HG03432 (cell line): ENCODE measurements around the gene GSS.

Source experiments
- ATAC-seq: cut with Tn5 transposase; IDR thresholded peaks from one replicate; pipeline ENCODE4 v1.9.1; 2021; ENCODE audit warnings: mild to moderate bottlenecking, moderate library complexity; ENCODE audit not compliant: unreplicated experiment

Gene GSS

DNA sequence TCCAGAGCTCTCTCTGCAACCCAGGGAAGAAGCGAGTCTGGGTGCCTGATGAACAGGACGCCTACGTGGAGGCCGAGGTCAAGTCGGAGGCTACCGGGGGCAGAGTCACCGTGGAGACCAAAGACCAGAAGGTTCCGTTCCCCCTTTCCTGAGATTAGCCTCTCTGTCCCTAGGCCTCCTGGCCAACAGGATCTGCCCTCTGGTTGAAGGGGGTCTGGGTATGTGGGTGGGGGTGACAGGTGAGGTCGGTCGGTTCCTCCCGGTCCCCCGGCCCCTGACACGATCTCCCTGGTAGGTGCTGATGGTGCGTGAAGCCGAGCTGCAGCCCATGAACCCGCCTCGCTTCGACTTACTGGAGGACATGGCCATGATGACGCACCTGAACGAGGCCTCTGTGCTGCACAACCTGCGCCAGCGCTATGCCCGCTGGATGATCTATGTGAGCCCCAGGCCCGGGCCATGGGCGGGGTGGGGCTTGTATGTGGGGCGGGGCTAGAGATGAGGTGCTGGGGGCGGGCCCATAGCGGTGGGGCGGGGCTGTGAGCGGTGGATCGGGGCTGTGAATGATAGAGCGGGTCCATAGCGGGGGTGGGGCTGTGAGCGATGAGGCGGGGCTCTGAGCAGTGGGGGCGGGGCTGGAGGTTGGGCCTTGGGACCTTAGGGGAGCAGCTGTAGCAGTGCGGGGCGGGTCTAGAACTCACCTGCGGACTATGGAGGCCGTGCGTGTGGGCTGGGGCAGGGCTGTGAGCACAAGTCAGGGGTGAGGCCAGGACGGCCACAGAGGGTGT is 24.0 kb upstream of the GSS start:
- ATAC-seq = no peak

DNA sequence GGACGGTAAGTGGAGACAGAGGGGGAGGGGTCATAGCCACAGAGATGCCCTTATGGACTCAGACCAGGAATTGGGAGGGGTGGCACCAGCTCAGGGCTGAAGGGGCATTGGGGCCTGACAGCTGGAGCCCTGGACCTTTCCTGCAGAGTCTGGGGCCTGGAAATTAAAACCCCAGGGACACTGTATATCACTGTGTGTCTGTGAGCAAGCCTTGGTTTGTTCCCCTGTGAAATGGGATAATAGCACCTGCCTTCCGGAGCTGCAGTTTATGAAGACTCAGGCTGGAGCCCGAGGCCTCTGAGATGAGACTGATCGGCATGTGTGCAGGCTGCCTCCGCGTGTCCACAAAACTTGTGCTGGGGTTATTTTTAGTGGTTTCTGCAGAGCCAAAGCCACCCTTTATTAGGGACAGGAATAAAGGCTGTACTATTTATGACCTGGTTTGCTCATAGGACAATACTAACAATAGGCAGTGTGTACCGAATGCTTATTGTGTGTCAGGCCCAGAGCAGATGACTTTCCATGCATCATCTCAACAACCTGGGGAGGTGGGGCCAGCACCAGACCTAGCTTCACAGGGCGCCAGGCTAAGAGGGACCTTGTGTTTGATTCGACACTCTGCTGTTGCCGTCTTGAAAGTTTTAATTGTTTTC is 22.6 kb upstream of the GSS start:
- no peak for ATAC-seq

DNA sequence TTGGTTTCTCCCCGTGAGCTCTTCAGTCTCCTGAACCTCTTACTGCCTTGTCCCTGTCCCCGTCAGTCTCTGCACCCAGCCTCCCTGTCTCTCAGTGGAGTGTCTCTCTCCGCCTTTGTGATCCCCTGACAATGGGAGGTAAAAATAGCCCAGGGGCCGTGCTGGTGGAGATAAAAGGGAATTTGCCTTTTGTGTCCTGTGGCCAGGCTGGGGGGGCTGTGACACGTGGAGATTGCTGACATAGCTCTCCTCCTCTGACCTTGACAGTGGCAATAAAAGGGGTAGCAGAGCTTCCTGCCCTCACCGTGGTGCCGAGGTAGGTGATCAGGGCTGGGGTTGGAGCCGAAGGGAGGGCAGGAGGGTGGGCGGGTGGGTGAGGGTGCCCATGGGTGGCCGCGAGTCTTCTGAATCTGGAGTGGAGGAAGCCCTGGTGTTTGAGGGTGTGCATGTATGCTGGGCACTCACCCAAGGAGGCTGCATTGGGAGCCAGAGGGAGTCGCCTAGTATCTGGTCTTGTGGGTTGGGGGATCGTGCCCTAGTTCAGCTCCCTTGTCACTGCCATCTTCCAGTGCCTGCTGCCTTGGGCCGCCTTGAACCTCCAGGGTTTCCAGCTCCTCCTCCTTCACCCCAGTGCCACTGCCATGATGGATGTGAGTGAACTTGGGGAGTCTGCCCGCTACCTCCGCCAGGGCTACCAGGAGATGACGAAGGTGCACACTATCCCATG is 21.9 kb upstream of the GSS start:
- ATAC-seq = no peak

GRCh38 chr20:34976286-34976685 is 20.7 kb upstream of the GSS start:
- no peak for ATAC-seq

DNA sequence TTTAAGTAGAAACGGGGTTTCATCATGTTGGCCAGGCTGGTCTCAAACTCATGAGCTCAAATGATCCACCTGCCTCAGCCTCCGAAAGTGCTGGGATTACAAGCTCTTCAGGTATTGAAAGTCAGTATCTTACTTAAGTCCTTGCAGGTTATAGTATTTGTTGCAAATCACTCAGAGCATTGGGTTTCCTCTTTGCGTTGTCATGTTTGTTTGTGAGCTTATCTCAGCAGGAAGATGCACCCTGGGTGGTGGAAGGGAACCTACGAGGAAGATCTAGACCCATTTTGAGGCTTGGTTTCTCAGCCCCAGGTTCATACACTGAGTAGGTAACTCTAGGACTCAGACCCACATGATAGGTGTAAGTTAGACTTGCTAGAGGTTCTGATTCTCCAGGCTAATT is 18.6 kb upstream of the GSS start:
- ATAC-seq = no peak

DNA sequence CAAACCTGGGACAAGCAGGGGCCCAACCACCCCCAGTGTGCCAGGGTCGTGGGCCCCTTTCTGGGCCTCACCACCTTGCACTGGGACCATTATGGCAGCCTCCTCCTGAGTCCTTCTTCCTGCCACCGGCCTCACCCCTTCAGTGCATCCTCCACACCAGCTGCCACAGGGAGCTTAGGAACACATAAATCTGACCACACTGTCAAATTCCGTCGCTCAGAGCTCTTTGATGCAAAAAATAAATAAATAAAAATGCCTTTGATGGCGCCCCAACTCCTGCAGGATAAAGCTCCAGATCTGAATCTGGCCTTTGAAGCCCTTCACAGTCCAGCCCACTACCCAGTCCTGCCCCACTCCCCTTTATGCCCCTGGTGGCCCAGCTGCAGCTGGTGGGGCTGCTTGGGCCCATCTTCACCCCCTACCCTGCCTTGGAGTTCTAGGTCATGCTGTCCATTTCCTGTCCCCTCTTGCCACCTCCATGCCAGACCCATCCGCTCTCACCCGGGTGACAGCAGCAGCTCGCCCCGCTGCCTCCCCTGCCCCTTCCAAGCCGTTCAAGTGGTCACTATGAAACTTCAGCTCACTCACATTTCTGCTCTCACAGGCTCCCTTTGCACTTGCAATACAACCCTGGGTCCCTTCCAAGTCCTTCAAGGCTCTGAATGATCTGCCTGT is 16.1 kb upstream of the GSS start:
- no peak for ATAC-seq

- no peak for ATAC-seq
Measured at GRCh38 chr20:34970846-34971560, 15.4 kb upstream of the GSS start.

DNA sequence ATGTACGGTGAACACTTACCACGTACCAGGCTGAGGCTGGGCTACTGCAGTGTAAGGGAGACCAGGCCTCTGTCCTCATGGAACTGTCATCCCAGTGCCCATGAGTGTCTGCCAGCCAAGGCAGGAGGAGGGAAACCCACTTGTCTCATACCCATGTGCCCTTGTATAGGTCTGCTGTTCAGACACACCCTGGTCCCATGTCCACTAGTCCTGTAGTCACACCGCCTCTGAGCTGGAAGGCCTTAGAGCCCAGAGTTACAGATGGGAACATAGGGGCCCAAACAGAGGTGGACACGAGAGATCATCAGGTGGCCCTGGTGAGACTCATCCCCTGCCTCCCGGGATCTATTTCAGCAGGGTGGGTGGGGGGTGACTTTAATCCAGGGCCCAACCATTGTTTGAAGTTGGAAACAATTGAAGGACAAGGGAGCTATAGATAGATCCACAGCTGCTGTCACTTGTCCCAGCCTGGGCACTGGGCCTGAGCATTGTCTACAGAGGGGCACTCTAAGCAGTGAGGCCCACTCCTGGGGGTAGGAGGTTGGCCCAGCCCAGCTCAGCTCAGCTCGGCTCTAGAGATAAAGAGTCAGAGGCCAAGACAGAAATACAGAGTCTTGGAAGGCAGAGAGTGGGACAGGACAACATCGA is 14.7 kb upstream of the GSS start:
- no peak for ATAC-seq

GRCh38 chr20:34968042-34968775 is 12.6 kb upstream of the GSS start:
- ATAC-seq = no peak

DNA sequence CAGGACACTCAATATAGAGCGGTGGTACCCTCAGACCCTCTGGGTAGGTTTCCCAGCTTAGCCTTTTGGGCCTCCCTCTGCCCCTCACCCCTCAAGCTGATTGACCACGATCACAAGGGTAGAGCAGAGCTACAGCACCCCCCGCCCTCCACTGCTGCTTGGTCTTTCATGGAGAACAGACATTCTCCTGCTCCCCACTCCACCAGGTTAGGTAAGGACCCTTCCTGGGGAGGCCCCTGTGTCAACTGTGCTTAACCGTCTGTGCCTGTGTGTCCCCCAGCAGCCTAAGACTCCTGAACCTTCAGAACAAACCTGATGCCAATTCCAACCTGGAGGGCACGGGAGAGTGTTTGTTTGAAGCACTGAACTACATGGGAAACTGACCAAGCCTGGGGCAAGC is 11.8 kb upstream of the GSS start:
- no peak for ATAC-seq

GRCh38 chr20:34965051-34965450 is 9.4 kb upstream of the GSS start:
- ATAC-seq = no peak

- ATAC-seq = no peak
Measured at GRCh38 chr20:34964486-34964885, 8.9 kb upstream of the GSS start.

- no peak for ATAC-seq
Measured at GRCh38 chr20:34956751-34957472, 1.3 kb upstream of the GSS start.

- ATAC-seq = no peak
Measured at GRCh38 chr20:34956041-34956458, 444 bp upstream of the GSS start.

GRCh38 chr20:34954904-34955230 is 739 bp downstream of the GSS start:
- ATAC-seq = no peak

GRCh38 chr20:34953960-34954359 is 1.6 kb downstream of the GSS start:
- no peak for ATAC-seq

DNA sequence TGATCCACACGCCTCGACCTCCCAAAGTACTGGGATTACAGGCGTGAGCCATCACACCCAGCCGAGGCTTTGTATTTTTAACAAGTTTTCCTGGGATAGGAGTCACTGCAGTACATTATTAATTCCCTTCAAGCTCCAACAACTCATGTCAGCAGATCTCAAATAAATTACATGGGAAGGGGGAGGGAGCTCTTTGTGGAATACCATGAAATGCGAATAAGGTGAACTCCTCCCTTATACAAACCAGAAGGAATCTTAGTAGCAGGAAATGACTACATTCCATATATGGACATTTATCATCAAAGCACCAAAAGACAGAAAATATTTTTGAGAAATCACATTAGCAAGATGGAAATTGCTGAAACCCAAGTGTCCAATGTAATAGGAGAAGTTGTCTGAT is 2.9 kb downstream of the GSS start:
- no peak for ATAC-seq

GRCh38 chr20:34951652-34952051 is 4.0 kb downstream of the GSS start:
- ATAC-seq = no peak

GRCh38 chr20:34951252-34951651 is 4.4 kb downstream of the GSS start:
- no peak for ATAC-seq
